ENCODE data around the gene SIPA1L3. TPM values are rescaled to one million over a fixed set of nuclear protein-coding genes. Genes with fewer than 3 reads are reported as not detected.

SIPA1L3 gene
- total RNA-seq, 1 experiment from 2014 or later, result 125 TPM

DNA sequence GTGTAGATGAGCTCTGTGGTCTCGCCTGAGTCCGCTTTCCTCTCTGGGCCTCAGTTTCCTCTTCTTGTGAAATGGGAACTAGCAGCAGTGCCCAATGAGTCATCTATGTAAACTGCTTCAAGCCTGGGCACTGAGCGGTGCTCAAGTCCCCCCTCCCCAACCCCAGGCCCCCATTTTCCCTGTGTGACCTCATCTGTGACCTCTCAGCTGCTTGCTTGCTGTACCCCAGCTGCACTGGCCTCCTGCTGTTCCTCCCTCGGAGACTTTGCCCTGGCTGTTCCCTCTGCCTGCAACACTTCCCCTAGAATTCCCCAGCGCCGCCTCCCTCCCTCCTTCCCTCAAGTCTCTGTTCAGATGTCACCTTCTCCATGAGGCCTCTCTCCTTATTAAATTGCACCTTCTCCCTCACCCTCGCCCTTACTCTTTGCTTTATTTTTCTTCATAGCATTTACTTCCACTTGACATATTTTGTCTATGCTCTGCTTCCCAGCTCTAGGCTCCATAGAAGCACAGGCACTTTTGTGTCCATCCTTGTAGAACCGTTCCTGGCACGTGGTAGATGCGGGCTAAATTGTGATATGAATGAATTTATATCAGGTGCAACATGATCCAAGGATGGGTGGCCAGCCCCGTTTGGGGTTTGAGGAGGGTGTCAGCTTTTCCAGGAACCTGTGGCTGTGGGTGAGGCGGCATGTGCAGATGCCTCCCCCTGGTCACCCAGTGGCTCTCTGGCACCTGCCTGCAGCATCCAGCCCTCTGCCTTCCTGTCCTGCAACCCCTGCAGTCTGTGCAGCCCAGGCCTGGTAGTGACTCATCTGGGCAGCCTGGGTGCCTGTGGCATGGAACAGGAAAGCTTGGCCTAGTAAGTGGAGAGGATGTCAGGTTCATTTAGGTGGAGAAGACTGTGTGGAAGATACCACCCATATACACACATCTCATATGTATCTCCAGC, 26.3 kb downstream of the SIPA1L3 start:
- Histone ChIP-seq H3K36me3 (ENCODE audit: control insufficient read depth, insufficient read depth, low read length) (peaks cover 5% of the 10 kb centered on the region), H3K27me3 (replicated peaks; ENCODE audit: control insufficient read depth, insufficient read depth, low read length) (no peaks in the 10 kb centered on the region), H3K4me3 (ENCODE audit: low read depth, low read length) (peak overlapping the region; percentile 48), H3K4me1 (peaks cover 53% of the 10 kb centered on the region), H3K9me3 (peaks cover 14% of the 10 kb centered on the region)
- peak overlapping the region; percentile 75 for H3K4me3 Mint-ChIP-seq (ENCODE audit: unreplicated experiment)
- peak; percentile 34 to 69 for DNase-seq
- peak overlapping the region; percentile 97 for H3K27ac Mint-ChIP-seq (ENCODE audit: unreplicated experiment)
- ChIA-PET CTCF (interaction anchor here (0.6 to 2.9 kb wide), 8 partner anchors 27 to 471 kb away, joined by 3 to 28 read pairs (median 3); partner anchors contain the start of genes PSMD8, SIPA1L3 and WDR87), POLR2A (interaction anchor here (0.5 to 4.1 kb wide), 6 partner anchors 9 to 1566 kb away, joined by 5 to 102 read pairs (median 12); partner anchors contain the start of genes DLL3, SIPA1L3 and WDR87)
- H3K4me1 Mint-ChIP-seq (ENCODE audit: low read depth, unreplicated experiment), result peaks cover 36% of the 10 kb centered on the region
- no peak for TF ChIP-seq CTCF (IDR thresholded peaks at IDR 0.05; ENCODE audit: insufficient read depth in 1 of 2, low read depth in 1 of 2, low read length in 1 of 2, severe bottlenecking in 1 of 2, unreplicated experiment in 1 of 2)
- H3K9me3 Mint-ChIP-seq (ENCODE audit: unreplicated experiment), result peaks cover 9% of the 10 kb centered on the region
- H3K27me3 Mint-ChIP-seq (ENCODE audit: insufficient read depth, unreplicated experiment), result no peaks in the 10 kb centered on the region
- BruUV-seq (replicated peaks), result no TSS peak
- intact Hi-C loops (cut with micrococcal nuclease; ENCODE audit: unreplicated experiment), result loop anchor here (1.0 kb wide), 2 partner anchors 8 to 26 kb away; partner anchors contain the start of gene SIPA1L3
- H3K36me3 Mint-ChIP-seq (ENCODE audit: insufficient read depth, unreplicated experiment), result peaks cover 67% of the 10 kb centered on the region

- Mint-ChIP-seq H3K36me3 (ENCODE audit: insufficient read depth, unreplicated experiment) (peaks cover 71% of the 10 kb centered on the region), H3K4me1 (ENCODE audit: low read depth, unreplicated experiment) (peaks cover 35% of the 10 kb centered on the region), H3K4me3 (ENCODE audit: unreplicated experiment) (peak overlapping the region; percentile 75), H3K9me3 (ENCODE audit: unreplicated experiment) (peaks cover 9% of the 10 kb centered on the region), H3K27ac (ENCODE audit: unreplicated experiment) (peak overlapping the region; percentile 97), H3K27me3 (ENCODE audit: insufficient read depth, unreplicated experiment) (no peaks in the 10 kb centered on the region)
- TF ChIP-seq CTCF (IDR thresholded peaks at IDR 0.05; ENCODE audit: insufficient read depth in 1 of 2, low read depth in 1 of 2, low read length in 1 of 2, severe bottlenecking in 1 of 2, unreplicated experiment in 1 of 2), result no peak
- peaks cover 5% of the 10 kb centered on the region for H3K36me3 ChIP-seq (ENCODE audit: control insufficient read depth, insufficient read depth, low read length)
- DNase-seq, result peak; percentile 40 to 60
- ChIA-PET POLR2A (interaction anchor here (1.2 to 4.1 kb wide), 2 partner anchors 8 to 27 kb away, joined by 8 to 55 read pairs; partner anchors contain the start of genes SIPA1L3 and WDR87), CTCF (interaction anchor here (1.0 to 1.2 kb wide), 2 partner anchors 28 to 58 kb away, joined by 3 to 5 read pairs; partner anchors contain the start of genes SIPA1L3 and WDR87)
- no peaks in the 10 kb centered on the region for H3K27me3 ChIP-seq (replicated peaks; ENCODE audit: control insufficient read depth, insufficient read depth, low read length)
- peaks cover 57% of the 10 kb centered on the region for H3K4me1 ChIP-seq
- intact Hi-C loops (cut with micrococcal nuclease; ENCODE audit: unreplicated experiment), result no loop called here
- peak overlapping the region; percentile 48 for H3K4me3 ChIP-seq (ENCODE audit: low read depth, low read length)
- no TSS peak for BruUV-seq (replicated peaks)
- H3K9me3 ChIP-seq, result peaks cover 14% of the 10 kb centered on the region
Observed at GRCh38 chr19:37933937-37934358, 26.9 kb downstream of the SIPA1L3 start.

DNA sequence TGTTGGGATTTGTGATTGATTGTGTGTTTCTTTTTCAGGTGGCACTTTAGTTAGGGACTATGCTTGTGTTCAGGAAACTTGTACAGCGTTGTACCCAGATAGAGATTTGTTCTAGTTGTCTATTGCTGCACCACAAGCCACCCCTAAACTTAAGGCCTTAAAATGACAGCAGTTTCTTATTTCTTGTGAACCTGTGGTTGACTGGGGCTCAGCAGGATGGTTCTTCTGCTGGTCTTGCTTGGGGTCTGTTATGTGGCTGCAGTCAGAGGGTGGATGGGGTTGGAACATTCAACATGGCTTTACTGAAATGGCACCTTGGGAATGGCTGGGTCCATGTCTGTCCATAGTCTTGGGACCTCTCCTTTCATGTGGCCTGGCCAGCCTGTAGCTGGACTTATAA, 28.3 kb downstream of the SIPA1L3 start:
- peaks cover 14% of the 10 kb centered on the region for H3K9me3 ChIP-seq
- intact Hi-C loops (cut with micrococcal nuclease; ENCODE audit: unreplicated experiment), result no loop called here

More for the DNA sequence above, 28.3 kb downstream of the SIPA1L3 start:
- no peaks in the 10 kb centered on the region for H3K27me3 Mint-ChIP-seq (ENCODE audit: insufficient read depth, unreplicated experiment)
- no peak for TF ChIP-seq CTCF (IDR thresholded peaks at IDR 0.05; ENCODE audit: insufficient read depth in 1 of 2, low read depth in 1 of 2, low read length in 1 of 2, severe bottlenecking in 1 of 2, unreplicated experiment in 1 of 2)
- ChIA-PET CTCF (no interaction called here), POLR2A (no interaction called here)
- peaks cover 81% of the 10 kb centered on the region for H3K36me3 Mint-ChIP-seq (ENCODE audit: insufficient read depth, unreplicated experiment)
- H3K4me3 Mint-ChIP-seq (ENCODE audit: unreplicated experiment), result no peak overlapping the region
- Histone ChIP-seq H3K27me3 (replicated peaks; ENCODE audit: control insufficient read depth, insufficient read depth, low read length) (no peaks in the 10 kb centered on the region), H3K36me3 (ENCODE audit: control insufficient read depth, insufficient read depth, low read length) (peaks cover 5% of the 10 kb centered on the region), H3K4me3 (ENCODE audit: low read depth, low read length) (no peak overlapping the region), H3K4me1 (peaks cover 65% of the 10 kb centered on the region)
- no peak for DNase-seq
- no TSS peak for BruUV-seq (replicated peaks)
- H3K4me1 Mint-ChIP-seq (ENCODE audit: low read depth, unreplicated experiment), result peaks cover 41% of the 10 kb centered on the region
- peak overlapping the region; percentile 97 for H3K27ac Mint-ChIP-seq (ENCODE audit: unreplicated experiment)
- H3K9me3 Mint-ChIP-seq (ENCODE audit: unreplicated experiment), result peaks cover 9% of the 10 kb centered on the region
